K562 (cell line): Measurements from ENCODE around the gene ARHGAP24. TPM values are rescaled to one million over a fixed set of nuclear protein-coding genes. Genes with fewer than 3 reads are reported as not detected.

Source experiments
- ATAC-seq: fragments of 200-7000 bp; cut with Tn5 transposase; 3 replicates; pipeline ENCODE4 v1.9.1; 2020; ENCODE audit warnings: moderate library complexity
- BruUV-seq: library from RNA; stranded (reverse); fragments of 400-500 nt; replicated peaks from 2 replicates; lab custom pipeline; 2021; lab: Mats Ljungman, UMichigan
- CTCF ChIA-PET: fragments of 300-600 bp; formaldehyde crosslinking; extraction: SDS; loops from one replicate; lab custom pipeline; 2021; ENCODE audit warnings: low intra/inter-chr PET ratio; lab: Yijun Ruan, JAX
- POLR2A ChIA-PET: fragments of 300-600, 350-650 bp; sonication (Branson Sonifier 250); formaldehyde crosslinking; extraction: SDS; loops from one replicate; lab custom pipeline; 2021; ENCODE audit warnings: antibody characterized with exemption, inconsistent platforms; lab: Yijun Ruan, JAX
- DNase-seq, 4 experiments: peaks; one replicate each; pipeline versions ENCODE4 v3.0.0 to v3.0.0-alpha.2; 2011 to 2018; ENCODE audit warnings: low spot score in 3 of 4, mixed read lengths in 3 of 4; ENCODE audit errors: extremely low read depth in 1 of 4
- FAIRE-seq: peaks from 2 replicates; lab custom pipeline; 2011; peaks lifted over from hg19 to GRCh38; lab: Jason Lieb, UNC
- H2AFZ ChIP-seq: 2 replicates; pipeline ENCODE4 v1.6.0; 2011; ENCODE audit warnings: low read depth, low read length, control low read depth, inconsistent platforms
- H3K27ac ChIP-seq: fragments of 200-600 bp; 3 replicates; pipeline ENCODE4 v1.8.0; 2011; ENCODE audit warnings: low read depth, mild to moderate bottlenecking, control low read depth, inconsistent platforms, low read length, moderate library complexity, mixed read lengths; ENCODE audit errors: extremely low read depth
- H3K27me3 ChIP-seq, 2 experiments: fragments of 300-600 bp in 1 of 2; 2 replicates in 1 of 2; 3 replicates in 1 of 2; pipeline versions ENCODE4 v1.6.0 to v1.8.0; 2011; ENCODE audit warnings: inconsistent platforms in 2 of 2, low read length in 2 of 2, mild to moderate bottlenecking in 1 of 2, mixed read lengths in 1 of 2, moderate library complexity in 1 of 2; ENCODE audit not compliant: control insufficient read depth in 2 of 2, insufficient read depth in 2 of 2
- H3K36me3 ChIP-seq: fragments of 300-600 bp; 3 replicates; pipeline ENCODE4 v1.8.0; 2011; ENCODE audit warnings: mild to moderate bottlenecking, low read length, inconsistent platforms; ENCODE audit not compliant: control insufficient read depth, insufficient read depth
- H3K4me1 ChIP-seq, 2 experiments: fragments of 200-600 bp in 1 of 2; replicated peaks in 1 of 2; 2 replicates in 1 of 2; 3 replicates in 1 of 2; pipeline versions ENCODE4 v1.5.1 to v1.8.0; 2011; ENCODE audit warnings: inconsistent platforms in 2 of 2, low read length in 2 of 2, mild to moderate bottlenecking in 1 of 2, mixed read lengths in 1 of 2, moderate library complexity in 1 of 2; ENCODE audit not compliant: control insufficient read depth in 2 of 2, insufficient read depth in 2 of 2
- H3K4me2 ChIP-seq: 2 replicates; pipeline ENCODE4 v1.6.1; 2011; ENCODE audit warnings: low read length, control low read depth, inconsistent platforms, mixed read lengths; ENCODE audit not compliant: insufficient read depth
- H3K4me3 ChIP-seq: fragments of 200-600 bp; sonication (generic), shearing (Covaris generic); 2 replicates; pipeline ENCODE4 v1.5.1; 2016; ENCODE audit warnings: control low read depth, inconsistent platforms
- H3K79me2 ChIP-seq: fragments of 200-600 bp; 3 replicates; pipeline ENCODE4 v1.8.0; 2011; ENCODE audit warnings: low read length, inconsistent platforms; ENCODE audit not compliant: control insufficient read depth, insufficient read depth
- H3K9ac ChIP-seq, 2 experiments: 2 replicates each; pipeline versions ENCODE4 v1.6.0 to v1.6.1; 2011; ENCODE audit warnings: low read depth in 2 of 2, low read length in 2 of 2, control low read depth in 1 of 2, inconsistent platforms in 1 of 2, mild to moderate bottlenecking in 1 of 2, mixed read lengths in 1 of 2; ENCODE audit not compliant: insufficient read depth in 1 of 2
- H3K9me1 ChIP-seq: one replicate; pipeline ENCODE4 v1.6.0; 2011; ENCODE audit warnings: inconsistent platforms, mild to moderate bottlenecking, low read length, moderate library complexity; ENCODE audit not compliant: control insufficient read depth, insufficient read depth
- H3K9me3 ChIP-seq: replicated peaks from 2 replicates; pipeline ENCODE4 v1.5.1; 2011; ENCODE audit warnings: low read depth, low read length, inconsistent platforms; ENCODE audit not compliant: control insufficient read depth, insufficient read depth
- H4K20me1 ChIP-seq: replicated peaks from 2 replicates; pipeline ENCODE4 v1.6.1; 2011; ENCODE audit warnings: low read length, inconsistent platforms, mixed read lengths; ENCODE audit not compliant: control insufficient read depth, insufficient read depth
- DIDO1 ChIP-seq: fragments of 450-650 bp; IDR thresholded peaks from 2 replicates; pipeline ENCODE4 v1.6.1; 2016; ENCODE audit warnings: low read depth, missing biosample characterization, missing genetic modification characterization
- ELK3 ChIP-seq: fragments of 450-650 bp; formaldehyde crosslinking; IDR thresholded peaks from 2 replicates; pipeline ENCODE4 v1.4.0; 2020; ENCODE audit warnings: mild to moderate bottlenecking
- HMG20B ChIP-seq: fragments of 250-450 bp; sonication (Bioruptor Pico); IDR thresholded peaks from 2 replicates; pipeline ENCODE4 v1.5.0; 2021; ENCODE audit warnings: mild to moderate bottlenecking
- KDM5B ChIP-seq: fragments of 200-600 bp; sonication (generic); IDR thresholded peaks from 2 replicates; pipeline ENCODE4 v1.6.1; 2012; ENCODE audit warnings: low read depth, mild to moderate bottlenecking, moderate library complexity, low read length, control low read depth, inconsistent platforms; ENCODE audit not compliant: insufficient replicate concordance
- L3MBTL2 ChIP-seq: fragments of 450-650 bp; IDR thresholded peaks from 2 replicates; pipeline ENCODE4 v1.6.1; 2016; ENCODE audit warnings: mild to moderate bottlenecking, moderate library complexity
- MYNN ChIP-seq, 2 experiments: sonication (generic); formaldehyde crosslinking in 1 of 2; IDR thresholded peaks; 2 replicates each; pipeline versions ENCODE4 v1.5.0 to v1.6.1; 2016 to 2020; ENCODE audit warnings: antibody characterized with exemption in 1 of 2, missing genetic modification reagents in 1 of 2
- NEUROD1 ChIP-seq: fragments of 150-350 bp; IDR thresholded peaks from 2 replicates; pipeline ENCODE4 v1.6.1; 2014; ENCODE audit warnings: borderline replicate concordance, low read length, low read depth; ENCODE audit not compliant: partially characterized antibody
- SIN3A ChIP-seq, 2 experiments: fragments of 150-350 bp in 1 of 2; IDR thresholded peaks; 2 replicates each; pipeline ENCODE4 v1.6.1; 2011 to 2016; ENCODE audit warnings: borderline replicate concordance in 2 of 2, low read depth in 2 of 2, low read length in 2 of 2, mild to moderate bottlenecking in 2 of 2, moderate library complexity in 2 of 2; ENCODE audit not compliant: control insufficient read depth in 1 of 2
- ZNF239 ChIP-seq: fragments of 250-450 bp; sonication (Bioruptor Pico); IDR thresholded peaks from 2 replicates; pipeline ENCODE4 v1.4.0; 2020; ENCODE audit warnings: mild to moderate bottlenecking
- ZNF589 ChIP-seq: fragments of 200-800 bp; sonication (Bioruptor generic); IDR thresholded peaks from 2 replicates; pipeline ENCODE4 v1.6.1; 2016; ENCODE audit warnings: low read depth, missing genetic modification characterization, missing compliant biosample characterization
- WGBS: fragments of 100-300 bp; shearing (Covaris generic); methylation state at CpG from one replicate; pipeline ENCODE4 v1.1.6; 2016; ENCODE audit warnings: low coverage, mixed read lengths; ENCODE audit not compliant: insufficient coverage; ENCODE audit errors: missing lambda C conversion rate; 5-methylcytosine and 5-hydroxymethylcytosine counted together
- in situ Hi-C: fragments of 300-500 bp; cut with MboI; formaldehyde crosslinking; loops from 4 replicates; pipeline ENCODE4 v1.15.0; 2018; ENCODE audit warnings: inconsistent platforms, mixed read lengths
- intact Hi-C: fragments of 100-400 bp; cut with micrococcal nuclease; formaldehyde crosslinking; loops from 2 replicates; pipeline ENCODE4 v1.14.2; 2022
- polyA plus RNA-seq, 8 experiments: library from polyadenylated mRNA; depleted of rRNA in 4 of 8; stranded (reverse) in 5 of 8; unstranded in 3 of 8; fragments of >200 nt; fragmentation: Nextera tagmentation in 2 of 8; fragmentation: Illumina TruSeq in 1 of 8; extraction: Ambion mirVana in 2 of 8; extraction: Trizol in 1 of 8; gene quantifications; 2 replicates each; pipeline versions ENCODE4 v1.2.1 to v1.2.3, GENCODE V29; 2011 to 2014; ENCODE audit warnings: inconsistent platforms in 1 of 8, missing spikeins in 1 of 8
- total RNA-seq, 7 experiments: library from RNA; depleted of rRNA in 6 of 7; stranded (reverse); fragments of >200 nt in 6 of 7; fragmentation: Illumina TruSeq in 2 of 7; extraction: Trizol in 2 of 7; gene quantifications; 2 replicates each; pipeline versions ENCODE4 v1.2.1 to v1.2.3, GENCODE V29; 2011 to 2021; ENCODE audit warnings: low replicate concordance in 1 of 7
- TF ChIP-seq, protein P1 (sequence below), 2 experiments: fragments of 450-650 bp; conservative IDR thresholded peaks; 2 replicates each; pipeline ENCODE4 v1.6.1; 2017; ENCODE audit warnings: mild to moderate bottlenecking in 2 of 2, moderate library complexity in 2 of 2
- TF ChIP-seq, protein P2 (sequence below): fragments of 450-650 bp; formaldehyde crosslinking; IDR thresholded peaks from 2 replicates; pipeline ENCODE4 v1.4.0; 2022; ENCODE audit warnings: missing genetic modification characterization
- TF ChIP-seq, protein P3 (sequence below): sonication (generic); formaldehyde crosslinking; IDR thresholded peaks from 2 replicates; pipeline ENCODE4 v1.8.1; 2023; ENCODE audit warnings: missing genetic modification reagents, mild to moderate bottlenecking, borderline replicate concordance

The ARHGAP24 gene
- total and polyA plus RNA-seq, 9 of the 15 experiments (the other 6 are each of a cell fraction or from before 2014, with no cell fraction given): 8.0 to 22.6 (median 14.0) TPM

- ATAC-seq: no peak
- intact Hi-C loops: no loop called here
- ChIA-PET POLR2A (interaction anchor here (0.6 kb wide), 1 partner anchor 162 kb away, joined by 3 read pairs; no protein-coding TSS in a partner anchor), CTCF (no interaction called here)
- Histone ChIP-seq H3K27ac (no peak overlapping the region), H3K36me3 (no peaks in the 10 kb centered on the region), H3K4me3 (no peak overlapping the region), H3K4me1 (no peaks in the 10 kb centered on the region), H3K9me3 (no peaks in the 10 kb centered on the region), H3K27me3 (no peaks in the 10 kb centered on the region), H2AFZ (no peak overlapping the region), H3K9me1 (no peaks in the 10 kb centered on the region), H3K79me2 (no peaks in the 10 kb centered on the region), H3K4me2 (no peak overlapping the region), H3K9ac (no peak overlapping the region), H4K20me1 (no peaks in the 10 kb centered on the region; the same call in 1 of the 2 replicates)
- 21% methylated on average over 3 of the region's 3 CpGs for WGBS
- BruUV-seq: no TSS peak
- in situ Hi-C loops: no loop called here
- DNase-seq: no peak
- no peak for FAIRE-seq
- no peak for TF ChIP-seq L3MBTL2
- no peak for TF ChIP-seq MYNN (IDR thresholded peaks at IDR 0.05)
- no peak for TF ChIP-seq MYNN (CRISPR knock-in tag; IDR thresholded peaks at IDR 0.05)
- no peak for TF ChIP-seq NEUROD1
- TF ChIP-seq, protein P1, sequence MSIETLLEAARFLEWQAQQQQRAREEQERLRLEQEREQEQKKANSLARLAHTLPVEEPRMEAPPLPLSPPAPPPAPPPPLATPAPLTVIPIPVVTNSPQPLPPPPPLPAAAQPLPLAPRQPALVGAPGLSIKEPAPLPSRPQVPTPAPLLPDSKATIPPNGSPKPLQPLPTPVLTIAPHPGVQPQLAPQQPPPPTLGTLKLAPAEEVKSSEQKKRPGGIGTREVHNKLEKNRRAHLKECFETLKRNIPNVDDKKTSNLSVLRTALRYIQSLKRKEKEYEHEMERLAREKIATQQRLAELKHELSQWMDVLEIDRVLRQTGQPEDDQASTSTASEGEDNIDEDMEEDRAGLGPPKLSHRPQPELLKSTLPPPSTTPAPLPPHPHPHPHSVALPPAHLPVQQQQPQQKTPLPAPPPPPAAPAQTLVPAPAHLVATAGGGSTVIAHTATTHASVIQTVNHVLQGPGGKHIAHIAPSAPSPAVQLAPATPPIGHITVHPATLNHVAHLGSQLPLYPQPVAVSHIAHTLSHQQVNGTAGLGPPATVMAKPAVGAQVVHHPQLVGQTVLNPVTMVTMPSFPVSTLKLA (conservative IDR thresholded peaks at IDR 0.05): no peak
- no peak for TF ChIP-seq DIDO1 (tag)
- no peak for TF ChIP-seq ZNF239
- no peak for TF ChIP-seq KDM5B
- no peak for TF ChIP-seq HMG20B
- TF ChIP-seq, protein P2, sequence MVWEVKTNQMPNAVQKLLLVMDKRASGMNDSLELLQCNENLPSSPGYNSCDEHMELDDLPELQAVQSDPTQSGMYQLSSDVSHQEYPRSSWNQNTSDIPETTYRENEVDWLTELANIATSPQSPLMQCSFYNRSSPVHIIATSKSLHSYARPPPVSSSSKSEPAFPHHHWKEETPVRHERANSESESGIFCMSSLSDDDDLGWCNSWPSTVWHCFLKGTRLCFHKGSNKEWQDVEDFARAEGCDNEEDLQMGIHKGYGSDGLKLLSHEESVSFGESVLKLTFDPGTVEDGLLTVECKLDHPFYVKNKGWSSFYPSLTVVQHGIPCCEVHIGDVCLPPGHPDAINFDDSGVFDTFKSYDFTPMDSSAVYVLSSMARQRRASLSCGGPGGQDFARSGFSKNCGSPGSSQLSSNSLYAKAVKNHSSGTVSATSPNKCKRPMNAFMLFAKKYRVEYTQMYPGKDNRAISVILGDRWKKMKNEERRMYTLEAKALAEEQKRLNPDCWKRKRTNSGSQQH (CRISPR knock-in tag): no peak
- no peak for TF ChIP-seq ELK3 (CRISPR knock-in tag)
- TF ChIP-seq SIN3A (IDR thresholded peaks at IDR 0.05; ENCODE audit: borderline replicate concordance in 2 of 2, control insufficient read depth in 1 of 2, low read depth in 2 of 2, low read length in 2 of 2): no peak
- no peak for TF ChIP-seq ZNF589 (CRISPR knock-in tag)
- TF ChIP-seq, protein P3, sequence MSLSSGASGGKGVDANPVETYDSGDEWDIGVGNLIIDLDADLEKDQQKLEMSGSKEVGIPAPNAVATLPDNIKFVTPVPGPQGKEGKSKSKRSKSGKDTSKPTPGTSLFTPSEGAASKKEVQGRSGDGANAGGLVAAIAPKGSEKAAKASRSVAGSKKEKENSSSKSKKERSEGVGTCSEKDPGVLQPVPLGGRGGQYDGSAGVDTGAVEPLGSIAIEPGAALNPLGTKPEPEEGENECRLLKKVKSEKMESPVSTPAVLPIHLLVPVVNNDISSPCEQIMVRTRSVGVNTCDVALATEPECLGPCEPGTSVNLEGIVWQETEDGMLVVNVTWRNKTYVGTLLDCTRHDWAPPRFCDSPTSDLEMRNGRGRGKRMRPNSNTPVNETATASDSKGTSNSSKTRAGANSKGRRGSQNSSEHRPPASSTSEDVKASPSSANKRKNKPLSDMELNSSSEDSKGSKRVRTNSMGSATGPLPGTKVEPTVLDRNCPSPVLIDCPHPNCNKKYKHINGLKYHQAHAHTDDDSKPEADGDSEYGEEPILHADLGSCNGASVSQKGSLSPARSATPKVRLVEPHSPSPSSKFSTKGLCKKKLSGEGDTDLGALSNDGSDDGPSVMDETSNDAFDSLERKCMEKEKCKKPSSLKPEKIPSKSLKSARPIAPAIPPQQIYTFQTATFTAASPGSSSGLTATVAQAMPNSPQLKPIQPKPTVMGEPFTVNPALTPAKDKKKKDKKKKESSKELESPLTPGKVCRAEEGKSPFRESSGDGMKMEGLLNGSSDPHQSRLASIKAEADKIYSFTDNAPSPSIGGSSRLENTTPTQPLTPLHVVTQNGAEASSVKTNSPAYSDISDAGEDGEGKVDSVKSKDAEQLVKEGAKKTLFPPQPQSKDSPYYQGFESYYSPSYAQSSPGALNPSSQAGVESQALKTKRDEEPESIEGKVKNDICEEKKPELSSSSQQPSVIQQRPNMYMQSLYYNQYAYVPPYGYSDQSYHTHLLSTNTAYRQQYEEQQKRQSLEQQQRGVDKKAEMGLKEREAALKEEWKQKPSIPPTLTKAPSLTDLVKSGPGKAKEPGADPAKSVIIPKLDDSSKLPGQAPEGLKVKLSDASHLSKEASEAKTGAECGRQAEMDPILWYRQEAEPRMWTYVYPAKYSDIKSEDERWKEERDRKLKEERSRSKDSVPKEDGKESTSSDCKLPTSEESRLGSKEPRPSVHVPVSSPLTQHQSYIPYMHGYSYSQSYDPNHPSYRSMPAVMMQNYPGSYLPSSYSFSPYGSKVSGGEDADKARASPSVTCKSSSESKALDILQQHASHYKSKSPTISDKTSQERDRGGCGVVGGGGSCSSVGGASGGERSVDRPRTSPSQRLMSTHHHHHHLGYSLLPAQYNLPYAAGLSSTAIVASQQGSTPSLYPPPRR (CRISPR knock-in tag): no peak
Measured at GRCh38 chr4:85833302-85833701, 358.4 kb downstream of the ARHGAP24 start.
